Measurements from ENCODE around the gene THEM4.

DNA sequence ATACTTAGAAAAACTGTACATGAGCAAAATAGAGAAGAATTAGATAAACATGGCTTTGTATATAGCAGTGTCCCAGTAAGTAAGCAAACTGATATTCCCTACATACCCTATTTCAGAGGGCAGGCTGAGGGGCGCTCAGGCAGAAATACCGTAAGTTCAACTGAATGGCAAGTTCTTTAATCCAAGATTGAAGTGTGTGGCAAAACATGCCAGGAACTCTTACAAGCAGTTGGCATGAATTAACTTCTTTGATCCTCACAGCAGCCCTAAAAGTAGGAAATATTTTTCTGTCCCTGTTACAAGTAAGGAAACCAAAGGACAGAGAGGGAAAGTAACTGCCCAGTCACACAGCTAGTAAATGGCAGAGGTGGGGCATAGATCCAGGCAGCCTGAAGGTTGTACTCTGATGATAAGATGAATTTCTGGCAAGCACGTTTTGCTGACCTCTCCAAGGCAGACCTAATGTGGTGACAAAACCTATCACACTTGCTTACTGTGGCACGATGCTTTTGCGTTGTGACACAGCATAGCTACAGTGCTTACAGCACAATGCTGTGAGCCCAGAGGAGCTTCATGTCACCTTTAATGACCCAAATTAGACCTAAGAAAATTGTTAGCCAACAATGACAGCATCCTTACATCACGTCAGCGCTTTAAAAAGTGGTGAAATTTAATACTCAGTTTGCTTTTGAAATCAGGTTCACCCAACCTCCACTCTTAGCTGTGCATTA is 35.0 kb upstream of the THEM4 start:
- TF ChIP-seq, protein P1, sequence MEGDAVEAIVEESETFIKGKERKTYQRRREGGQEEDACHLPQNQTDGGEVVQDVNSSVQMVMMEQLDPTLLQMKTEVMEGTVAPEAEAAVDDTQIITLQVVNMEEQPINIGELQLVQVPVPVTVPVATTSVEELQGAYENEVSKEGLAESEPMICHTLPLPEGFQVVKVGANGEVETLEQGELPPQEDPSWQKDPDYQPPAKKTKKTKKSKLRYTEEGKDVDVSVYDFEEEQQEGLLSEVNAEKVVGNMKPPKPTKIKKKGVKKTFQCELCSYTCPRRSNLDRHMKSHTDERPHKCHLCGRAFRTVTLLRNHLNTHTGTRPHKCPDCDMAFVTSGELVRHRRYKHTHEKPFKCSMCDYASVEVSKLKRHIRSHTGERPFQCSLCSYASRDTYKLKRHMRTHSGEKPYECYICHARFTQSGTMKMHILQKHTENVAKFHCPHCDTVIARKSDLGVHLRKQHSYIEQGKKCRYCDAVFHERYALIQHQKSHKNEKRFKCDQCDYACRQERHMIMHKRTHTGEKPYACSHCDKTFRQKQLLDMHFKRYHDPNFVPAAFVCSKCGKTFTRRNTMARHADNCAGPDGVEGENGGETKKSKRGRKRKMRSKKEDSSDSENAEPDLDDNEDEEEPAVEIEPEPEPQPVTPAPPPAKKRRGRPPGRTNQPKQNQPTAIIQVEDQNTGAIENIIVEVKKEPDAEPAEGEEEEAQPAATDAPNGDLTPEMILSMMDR (conservative IDR thresholded peaks at IDR 0.05) = no peak
- no peak for TF ChIP-seq EZH2 (IDR thresholded peaks at IDR 0.05; ENCODE audit: low read depth)
